ENCODE measurements around the gene HHAT.

GRCh38 chr1:210584439-210585113, 255.9 kb downstream of the HHAT start:
- TF ChIP-seq CTCF (IDR thresholded peaks at IDR 0.05), result peak in 2 of 3 experiments; percentile 33 to 36
- TF ChIP-seq POLR2A (IDR thresholded peaks at IDR 0.05), result no peak

Measured in testis (tissue), 2 donors.